Measurements from ENCODE around the gene ARPC1A. TPM values are rescaled to one million over a fixed set of nuclear protein-coding genes. Genes with fewer than 3 reads are reported as not detected.
"Not testable (repeated sequence)": the region's sequence is repeated elsewhere in the genome, so short reads cannot be mapped to it uniquely, and the experiment has no call there.

The ARPC1A gene
- polyA plus RNA-seq, 1 experiment: 243 TPM

DNA sequence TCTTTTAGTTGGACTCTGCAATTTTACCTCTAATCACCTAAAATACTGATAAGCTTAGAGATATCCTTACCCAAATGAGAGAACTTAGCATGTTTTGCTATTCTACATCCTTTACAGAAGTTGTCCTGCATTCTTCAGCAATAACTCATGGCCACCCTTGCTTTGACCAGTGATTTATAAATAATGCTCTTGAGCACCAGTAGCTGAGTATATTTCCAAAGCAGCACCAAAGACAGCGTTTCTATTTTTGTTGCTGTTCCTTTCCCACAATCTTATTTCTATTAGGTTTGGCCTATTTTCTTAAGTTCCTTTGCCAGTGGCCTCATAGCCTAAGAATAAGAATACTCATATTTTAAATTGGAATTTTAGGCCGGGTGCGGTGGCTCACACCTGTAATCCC, 15.0 kb downstream of the ARPC1A start:
- TF ChIP-seq, protein P1, sequence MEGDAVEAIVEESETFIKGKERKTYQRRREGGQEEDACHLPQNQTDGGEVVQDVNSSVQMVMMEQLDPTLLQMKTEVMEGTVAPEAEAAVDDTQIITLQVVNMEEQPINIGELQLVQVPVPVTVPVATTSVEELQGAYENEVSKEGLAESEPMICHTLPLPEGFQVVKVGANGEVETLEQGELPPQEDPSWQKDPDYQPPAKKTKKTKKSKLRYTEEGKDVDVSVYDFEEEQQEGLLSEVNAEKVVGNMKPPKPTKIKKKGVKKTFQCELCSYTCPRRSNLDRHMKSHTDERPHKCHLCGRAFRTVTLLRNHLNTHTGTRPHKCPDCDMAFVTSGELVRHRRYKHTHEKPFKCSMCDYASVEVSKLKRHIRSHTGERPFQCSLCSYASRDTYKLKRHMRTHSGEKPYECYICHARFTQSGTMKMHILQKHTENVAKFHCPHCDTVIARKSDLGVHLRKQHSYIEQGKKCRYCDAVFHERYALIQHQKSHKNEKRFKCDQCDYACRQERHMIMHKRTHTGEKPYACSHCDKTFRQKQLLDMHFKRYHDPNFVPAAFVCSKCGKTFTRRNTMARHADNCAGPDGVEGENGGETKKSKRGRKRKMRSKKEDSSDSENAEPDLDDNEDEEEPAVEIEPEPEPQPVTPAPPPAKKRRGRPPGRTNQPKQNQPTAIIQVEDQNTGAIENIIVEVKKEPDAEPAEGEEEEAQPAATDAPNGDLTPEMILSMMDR (IDR thresholded peaks at IDR 0.05; ENCODE audit: insufficient read depth, low read depth, low read length): no peak
- Histone ChIP-seq H3K36me3 (ENCODE audit: control insufficient read depth, insufficient read depth, low read length) (peaks cover 15% of the 10 kb centered on the region), H3K4me3 (ENCODE audit: low read depth, low read length) (no peak overlapping the region), H3K27me3 (ENCODE audit: control insufficient read depth, insufficient read depth, low read length) (no peaks in the 10 kb centered on the region)
- CTCF ChIA-PET: interaction anchor here (1.2 kb wide), 1 partner anchor 219 kb away, joined by 5 read pairs; no protein-coding TSS in a partner anchor
- POLR2A ChIA-PET: interaction anchor here (0.5 kb wide), 1 partner anchor 50 kb away, joined by 3 read pairs; no protein-coding TSS in a partner anchor
- no peak for DNase-seq (ENCODE audit: low read depth)

DNA sequence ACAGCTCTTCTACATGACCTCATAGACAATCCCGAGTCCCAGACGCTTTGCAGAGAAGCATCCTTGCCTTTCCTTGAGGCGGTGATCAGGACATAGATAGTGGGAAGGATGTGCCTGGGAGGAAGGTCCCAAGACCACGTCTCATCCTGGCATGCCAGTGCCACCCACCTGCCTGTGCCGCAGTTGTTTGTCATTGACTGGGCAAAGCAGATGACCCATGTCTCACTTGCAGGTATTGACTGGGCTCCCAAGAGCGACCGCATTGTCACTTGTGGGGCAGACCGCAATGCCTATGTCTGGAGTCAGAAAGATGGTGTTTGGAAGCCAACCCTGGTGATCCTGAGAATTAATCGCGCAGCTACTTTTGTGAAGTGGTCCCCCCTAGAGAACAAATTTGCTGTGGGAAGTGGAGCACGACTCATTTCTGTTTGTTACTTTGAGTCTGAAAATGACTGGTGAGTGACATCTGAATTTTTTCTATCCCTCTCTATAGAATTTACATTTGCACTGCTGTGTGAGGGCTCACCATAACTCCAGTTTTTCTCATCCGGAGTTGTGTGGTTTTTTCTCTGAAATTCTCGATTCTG, 18.5 kb downstream of the ARPC1A start:
- CTCF ChIA-PET: interaction anchor here (1.3 kb wide), 1 partner anchor 18 kb away, joined by 3 read pairs; no protein-coding TSS in a partner anchor
- H3K36me3 ChIP-seq (ENCODE audit: control insufficient read depth, insufficient read depth, low read length): peaks cover 22% of the 10 kb centered on the region
- no peak overlapping the region for H3K4me3 ChIP-seq (ENCODE audit: low read depth, low read length)
- no peak for DNase-seq (ENCODE audit: low read depth)
- TF ChIP-seq, protein P1 (IDR thresholded peaks at IDR 0.05; ENCODE audit: insufficient read depth, low read depth, low read length): no peak
- POLR2A ChIA-PET: no interaction called here
- no peaks in the 10 kb centered on the region for H3K27me3 ChIP-seq (ENCODE audit: control insufficient read depth, insufficient read depth, low read length)

DNA sequence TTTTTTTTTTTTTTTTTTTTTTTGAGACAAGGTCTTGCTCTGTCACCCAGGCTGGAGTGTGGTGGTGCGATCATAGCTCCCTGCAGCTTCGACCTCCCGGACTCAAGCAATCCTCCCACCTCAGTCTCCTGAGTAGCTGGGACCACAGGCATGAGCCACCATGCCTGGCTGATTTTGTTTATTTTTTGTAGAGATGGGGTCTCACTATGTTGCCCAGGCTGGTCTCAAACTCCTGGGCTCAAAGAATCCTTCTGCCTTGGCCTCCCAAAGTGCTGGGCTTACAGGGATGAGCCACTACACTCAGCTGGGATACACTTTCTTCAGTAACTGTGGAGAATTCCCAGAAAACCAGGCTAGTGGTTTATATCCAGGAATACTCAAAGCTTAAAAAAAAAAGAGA, 24.9 kb downstream of the ARPC1A start:
- CTCF ChIA-PET: interaction anchor here (0.8 to 1.3 kb wide), 3 partner anchors 11 to 22 kb away, joined by 3 read pairs; no protein-coding TSS in a partner anchor
- POLR2A ChIA-PET: interaction anchor here (0.6 kb wide), 1 partner anchor 32 kb away, joined by 9 read pairs; no protein-coding TSS in a partner anchor
- peaks cover 26% of the 10 kb centered on the region for H3K36me3 ChIP-seq (ENCODE audit: control insufficient read depth, insufficient read depth, low read length)

DNA sequence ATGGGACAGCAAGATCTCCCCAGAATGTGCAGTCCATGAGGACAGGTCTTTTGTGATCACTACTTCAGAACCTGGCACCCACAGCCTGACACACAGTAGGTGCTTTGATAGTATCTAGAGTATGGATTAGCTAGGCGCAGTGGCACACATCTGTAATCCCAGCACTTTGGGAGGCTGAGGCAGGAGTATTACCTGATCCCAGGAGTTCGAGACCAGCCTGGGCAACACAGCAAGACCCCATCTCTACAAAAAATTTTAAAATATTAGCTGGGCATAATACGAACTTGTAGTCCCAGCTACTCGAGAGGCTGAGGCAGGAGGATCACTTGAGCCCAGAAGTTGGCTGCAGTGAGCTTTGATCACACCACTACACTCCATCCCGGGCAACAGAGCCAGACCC, 26.5 kb downstream of the ARPC1A start:
- no peak for DNase-seq (ENCODE audit: low read depth)
- ChIA-PET POLR2A (no interaction called here), CTCF (interaction anchor here (1.4 kb wide), 1 partner anchor 9 kb away, joined by 5 read pairs; no protein-coding TSS in a partner anchor)
- Histone ChIP-seq H3K27me3 (ENCODE audit: control insufficient read depth, insufficient read depth, low read length) (no peaks in the 10 kb centered on the region), H3K36me3 (ENCODE audit: control insufficient read depth, insufficient read depth, low read length) (peaks cover 25% of the 10 kb centered on the region), H3K4me3 (ENCODE audit: low read depth, low read length) (no peak overlapping the region)
- TF ChIP-seq, protein P1 (IDR thresholded peaks at IDR 0.05; ENCODE audit: insufficient read depth, low read depth, low read length): no peak

More for the DNA sequence above, 24.9 kb downstream of the ARPC1A start:
- not testable (repeated sequence) for H3K4me3 ChIP-seq (ENCODE audit: low read depth, low read length); H3K27me3 ChIP-seq (ENCODE audit: control insufficient read depth, insufficient read depth, low read length); DNase-seq (ENCODE audit: low read depth)

DNA sequence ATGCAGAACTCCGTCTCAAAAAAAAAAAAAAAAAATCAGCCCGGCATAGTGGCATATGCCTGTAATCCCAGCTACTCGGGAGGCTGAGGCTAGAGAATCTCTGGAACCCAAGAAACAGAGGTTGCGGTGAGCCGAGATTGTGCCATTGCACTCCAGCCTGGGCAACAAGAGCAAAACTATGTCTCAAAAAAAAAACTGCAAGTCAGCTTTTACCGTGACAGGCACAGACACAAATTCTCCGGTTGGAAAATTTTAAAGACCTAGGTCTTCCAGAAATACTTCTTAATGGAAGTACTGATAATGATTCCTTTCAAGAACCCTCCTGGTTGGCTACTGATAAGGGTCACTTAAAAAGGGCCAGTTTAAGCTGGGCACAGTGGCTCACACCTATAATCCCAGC, 29.4 kb downstream of the ARPC1A start:
- POLR2A ChIA-PET: no interaction called here
- CTCF ChIA-PET: interaction anchor here (0.6 kb wide), 2 partner anchors 60 to 325 kb away, joined by 3 read pairs; no protein-coding TSS in a partner anchor
- Histone ChIP-seq H3K27me3 (ENCODE audit: control insufficient read depth, insufficient read depth, low read length) (no peaks in the 10 kb centered on the region), H3K36me3 (ENCODE audit: control insufficient read depth, insufficient read depth, low read length) (peaks cover 33% of the 10 kb centered on the region), H3K4me3 (ENCODE audit: low read depth, low read length) (no peak overlapping the region)
- TF ChIP-seq, protein P1 (IDR thresholded peaks at IDR 0.05; ENCODE audit: insufficient read depth, low read depth, low read length): no peak
- no peak for DNase-seq (ENCODE audit: low read depth)
